ENCODE data around the gene DCUN1D3.

Gene DCUN1D3

DNA sequence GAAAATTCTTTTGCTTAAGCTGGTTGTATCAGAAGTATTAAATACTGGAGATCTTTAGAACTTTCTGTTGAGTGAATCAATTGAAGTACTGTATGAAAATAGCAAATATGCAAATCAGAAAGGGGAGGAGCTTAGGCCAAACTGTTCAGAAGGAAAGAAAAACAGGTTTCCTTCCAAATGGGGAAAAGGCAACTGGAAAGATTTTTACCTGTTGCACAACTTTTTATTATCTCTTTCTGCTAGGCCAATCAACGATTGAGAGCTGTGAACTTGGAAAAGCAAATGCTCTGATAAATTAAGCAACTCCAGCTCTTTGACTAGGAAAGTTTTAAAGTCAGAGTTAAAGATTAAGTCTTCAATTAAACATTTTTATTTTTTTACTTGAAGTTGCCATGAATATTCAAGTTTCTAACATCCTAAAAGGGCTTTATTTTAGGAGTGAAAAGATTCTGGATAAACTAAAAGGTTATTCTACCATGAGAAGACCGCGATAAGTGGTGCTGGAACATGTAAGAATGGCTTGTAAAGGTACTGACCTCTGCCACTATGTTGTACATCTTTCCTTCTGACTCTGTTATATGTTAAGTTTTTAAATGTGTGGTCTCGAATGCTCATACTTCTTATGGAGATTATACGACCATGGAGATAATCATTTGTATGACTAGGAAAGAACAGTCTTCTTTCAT, 16.5 kb downstream of the DCUN1D3 start:
- no peak overlapping the region for H3K4me3 ChIP-seq (ENCODE audit: low read depth in 1 of 2, low read length in 2 of 2)
- no peaks in the 10 kb centered on the region for H3K9me3 ChIP-seq (ENCODE audit: low read length)
- no peaks in the 10 kb centered on the region for H3K27me3 ChIP-seq (ENCODE audit: control insufficient read depth in 1 of 2, insufficient read depth in 2 of 2, low read length in 2 of 2)
- H3K27ac ChIP-seq (ENCODE audit: low read depth, low read length) = no peak overlapping the region
- no peak overlapping the region for H3K9ac ChIP-seq (ENCODE audit: low read length)
- peaks cover 49% of the 10 kb centered on the region for H3K4me1 ChIP-seq (ENCODE audit: insufficient read depth, low read length)
- H3K36me3 ChIP-seq (ENCODE audit: insufficient read depth, low read length) = no peaks in the 10 kb centered on the region

DNA sequence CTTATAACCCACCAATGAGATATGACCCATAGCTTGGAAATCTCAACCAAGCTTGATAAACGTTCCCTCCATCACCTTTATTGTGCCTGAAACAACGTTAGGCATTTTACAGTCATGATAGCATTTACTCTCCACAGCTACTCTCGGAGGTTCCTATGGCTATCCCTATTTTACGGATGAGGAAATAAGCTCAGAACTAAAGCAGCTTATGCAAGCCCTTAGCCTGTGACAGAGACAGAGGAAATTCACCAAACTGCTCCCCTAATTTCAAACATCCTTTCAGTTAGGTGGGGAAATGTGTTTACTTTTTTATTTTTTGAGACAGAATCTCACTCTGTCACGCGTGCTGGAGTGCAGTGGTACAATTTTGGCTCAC, 18.7 kb downstream of the DCUN1D3 start:
- Histone ChIP-seq H3K27ac (ENCODE audit: low read depth, low read length) (no peak overlapping the region), H3K4me3 (ENCODE audit: low read depth in 1 of 2, low read length in 2 of 2) (no peak overlapping the region)

DNA sequence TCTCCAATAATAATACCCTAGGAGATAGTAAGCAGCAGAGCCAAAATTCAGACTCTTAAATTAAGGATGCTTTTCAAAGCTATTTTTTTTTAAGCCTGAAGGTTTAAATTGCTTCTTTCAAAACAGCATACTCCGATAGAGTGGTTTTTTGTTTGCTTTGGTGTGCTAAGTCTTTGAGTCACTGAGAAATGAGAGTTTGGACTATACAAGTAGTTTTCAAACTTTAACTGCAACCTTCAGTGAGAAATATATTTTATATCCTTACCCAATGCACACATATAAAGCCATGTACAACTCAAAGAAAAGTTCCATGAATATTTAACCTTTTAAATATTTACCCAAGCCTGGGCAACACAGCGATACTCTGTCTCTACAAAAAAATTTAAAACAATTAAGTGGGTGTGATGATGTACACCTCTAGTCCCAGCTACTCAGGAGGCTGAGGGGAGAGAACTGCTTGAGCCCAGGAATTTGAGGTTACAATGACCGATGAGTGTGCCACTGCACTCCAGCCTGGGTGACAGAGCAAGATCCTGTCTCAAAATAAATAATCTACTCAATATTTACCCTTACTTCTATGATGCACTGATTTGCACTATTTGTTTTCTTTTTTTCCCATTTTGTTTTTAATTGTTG, 19.2 kb downstream of the DCUN1D3 start:
- Histone ChIP-seq H3K27ac (ENCODE audit: low read depth, low read length) (no peak overlapping the region), H3K36me3 (ENCODE audit: insufficient read depth, low read length) (no peaks in the 10 kb centered on the region), H3K9me3 (ENCODE audit: low read length) (no peaks in the 10 kb centered on the region), H3K27me3 (ENCODE audit: control insufficient read depth in 1 of 2, insufficient read depth in 2 of 2, low read length in 2 of 2) (no peaks in the 10 kb centered on the region), H3K9ac (ENCODE audit: low read length) (no peak overlapping the region), H3K4me1 (ENCODE audit: insufficient read depth, low read length) (peaks cover 43% of the 10 kb centered on the region), H3K4me3 (ENCODE audit: low read depth in 1 of 2, low read length in 2 of 2) (no peak overlapping the region)

More for the DNA sequence above, 18.7 kb downstream of the DCUN1D3 start:
- Histone ChIP-seq H3K9me3 (ENCODE audit: low read length) (no peaks in the 10 kb centered on the region), H3K9ac (ENCODE audit: low read length) (no peak overlapping the region), H3K36me3 (ENCODE audit: insufficient read depth, low read length) (no peaks in the 10 kb centered on the region), H3K4me1 (ENCODE audit: insufficient read depth, low read length) (peaks cover 43% of the 10 kb centered on the region), H3K27me3 (ENCODE audit: control insufficient read depth in 1 of 2, insufficient read depth in 2 of 2, low read length in 2 of 2) (no peaks in the 10 kb centered on the region)

DNA sequence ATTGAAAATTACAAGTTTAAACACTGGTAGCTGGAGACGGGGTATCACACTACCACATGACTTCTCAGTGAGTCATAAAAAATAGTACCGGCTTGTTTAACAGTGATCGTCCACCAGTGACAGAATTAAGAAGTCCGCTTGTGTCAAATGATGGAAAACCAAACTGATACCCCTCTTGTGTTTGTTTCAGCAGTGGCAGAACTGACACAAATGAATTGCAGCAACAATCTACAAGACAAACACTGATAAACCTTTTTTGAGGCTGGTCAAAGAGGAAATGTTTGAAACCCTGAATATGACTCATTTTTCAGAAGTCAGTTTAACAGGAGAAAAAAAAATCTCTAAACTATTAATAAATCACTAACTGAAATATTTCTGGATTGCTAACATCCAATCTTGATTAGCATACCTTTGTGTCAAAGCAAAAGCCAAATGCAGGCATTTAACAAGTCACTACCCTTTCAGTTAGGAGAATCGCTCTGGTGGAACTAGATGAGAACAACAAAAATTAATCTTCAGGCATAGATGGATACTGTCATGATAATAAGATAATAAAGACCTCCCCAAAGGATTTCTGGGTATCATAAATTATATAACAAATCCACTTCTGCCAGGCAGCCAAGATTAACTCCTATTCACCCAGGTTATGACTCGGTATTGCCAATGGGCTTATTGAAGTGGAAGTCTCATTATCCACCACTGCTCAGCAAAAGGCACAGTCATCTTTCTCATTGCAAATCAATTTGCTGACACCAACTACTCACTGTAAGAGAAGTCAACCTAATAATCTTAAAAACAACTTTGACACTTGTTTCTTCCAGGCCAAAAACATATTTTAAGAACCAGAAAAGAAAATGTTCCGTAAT, 20.8 kb downstream of the DCUN1D3 start:
- H3K9ac ChIP-seq (ENCODE audit: low read length) = no peak overlapping the region
- H3K36me3 ChIP-seq (ENCODE audit: insufficient read depth, low read length) = no peaks in the 10 kb centered on the region
- H3K4me1 ChIP-seq (ENCODE audit: insufficient read depth, low read length) = peaks cover 41% of the 10 kb centered on the region
- no peaks in the 10 kb centered on the region for H3K27me3 ChIP-seq (ENCODE audit: control insufficient read depth in 1 of 2, insufficient read depth in 2 of 2, low read length in 2 of 2)
- H3K27ac ChIP-seq (ENCODE audit: low read depth, low read length) = peak overlapping the region; percentile 30
- no peaks in the 10 kb centered on the region for H3K9me3 ChIP-seq (ENCODE audit: low read length)
- no peak overlapping the region for H3K4me3 ChIP-seq (ENCODE audit: low read depth in 1 of 2, low read length in 2 of 2)

DNA sequence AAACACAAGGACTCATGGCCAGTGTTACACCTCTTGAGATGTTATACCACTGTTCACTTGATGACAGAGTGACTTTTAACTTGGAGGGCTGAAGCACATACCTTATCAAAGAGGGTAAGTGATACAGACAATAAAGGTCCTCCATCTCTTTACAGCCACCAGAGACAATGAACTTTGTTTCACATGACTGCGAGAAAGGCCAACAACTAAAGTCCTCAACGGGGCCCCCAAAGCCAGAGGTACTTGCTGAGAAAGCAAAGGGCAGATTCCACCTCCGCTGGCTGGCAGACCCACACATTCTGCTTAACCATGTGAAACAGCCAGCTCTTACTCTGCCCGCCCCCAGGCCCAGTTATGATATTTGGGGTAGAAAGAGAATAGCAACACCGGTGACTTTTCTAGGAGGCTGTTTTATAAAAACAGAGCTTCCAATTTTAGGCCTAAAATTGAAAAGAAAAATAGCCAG, 21.4 kb downstream of the DCUN1D3 start:
- H3K36me3 ChIP-seq (ENCODE audit: insufficient read depth, low read length) = no peaks in the 10 kb centered on the region
- no peaks in the 10 kb centered on the region for H3K27me3 ChIP-seq (ENCODE audit: control insufficient read depth in 1 of 2, insufficient read depth in 2 of 2, low read length in 2 of 2)
- no peak overlapping the region for H3K4me3 ChIP-seq (ENCODE audit: low read depth in 1 of 2, low read length in 2 of 2)
- H3K9ac ChIP-seq (ENCODE audit: low read length) = no peak overlapping the region
- H3K9me3 ChIP-seq (ENCODE audit: low read length) = no peaks in the 10 kb centered on the region
- no peak overlapping the region for H3K27ac ChIP-seq (ENCODE audit: low read depth, low read length)
- H3K4me1 ChIP-seq (ENCODE audit: insufficient read depth, low read length) = peaks cover 37% of the 10 kb centered on the region

DNA sequence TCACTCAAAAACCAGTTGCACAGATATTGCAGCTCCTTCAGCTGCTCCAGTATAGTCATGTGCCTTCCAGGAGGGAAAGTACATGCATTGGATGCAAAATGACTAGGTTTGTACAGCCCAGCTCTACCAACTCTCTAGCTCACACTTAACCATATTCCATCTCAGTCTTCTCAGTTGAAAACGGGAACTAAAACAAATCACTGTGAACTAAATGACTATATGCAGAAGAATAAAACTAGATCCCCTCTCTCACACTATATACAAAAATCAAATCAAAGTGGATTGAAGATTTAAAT, 24.9 kb downstream of the DCUN1D3 start:
- no peak overlapping the region for H3K4me3 ChIP-seq (ENCODE audit: low read depth in 1 of 2, low read length in 2 of 2)
- no peak overlapping the region for H3K9ac ChIP-seq (ENCODE audit: low read length)
- H3K36me3 ChIP-seq (ENCODE audit: insufficient read depth, low read length) = no peaks in the 10 kb centered on the region
- no peaks in the 10 kb centered on the region for H3K27me3 ChIP-seq (ENCODE audit: control insufficient read depth in 1 of 2, insufficient read depth in 2 of 2, low read length in 2 of 2)
- H3K9me3 ChIP-seq (ENCODE audit: low read length) = no peaks in the 10 kb centered on the region
- peaks cover 34% of the 10 kb centered on the region for H3K4me1 ChIP-seq (ENCODE audit: insufficient read depth, low read length)
- no peak overlapping the region for H3K27ac ChIP-seq (ENCODE audit: low read depth, low read length)

DNA sequence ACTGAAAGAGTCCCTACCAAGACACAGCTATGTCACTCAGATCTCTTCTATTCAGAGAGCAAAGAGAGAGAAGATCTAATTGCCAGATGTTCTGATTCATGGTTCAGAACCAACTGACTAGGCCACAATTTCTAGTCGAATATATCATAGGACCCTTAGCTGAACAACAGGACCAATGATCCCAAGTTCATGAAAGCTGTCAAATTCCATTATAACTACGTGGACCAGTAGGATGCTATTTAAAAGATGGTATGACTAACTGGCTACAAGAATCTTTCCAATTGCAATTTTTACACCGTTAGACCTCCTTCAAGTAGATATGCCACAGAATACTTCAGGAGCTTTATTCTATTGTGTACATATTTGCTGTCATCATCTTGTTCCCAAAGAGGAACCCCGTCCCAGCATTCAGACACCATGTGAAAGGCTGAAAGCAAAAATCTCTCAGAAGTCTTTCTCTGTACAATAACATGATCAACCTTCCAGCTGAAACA, 26.0 kb downstream of the DCUN1D3 start:
- Histone ChIP-seq H3K27me3 (ENCODE audit: control insufficient read depth in 1 of 2, insufficient read depth in 2 of 2, low read length in 2 of 2) (no peaks in the 10 kb centered on the region), H3K4me1 (ENCODE audit: insufficient read depth, low read length) (peaks cover 32% of the 10 kb centered on the region), H3K9me3 (ENCODE audit: low read length) (no peaks in the 10 kb centered on the region), H3K36me3 (ENCODE audit: insufficient read depth, low read length) (no peaks in the 10 kb centered on the region), H3K4me3 (ENCODE audit: low read depth in 1 of 2, low read length in 2 of 2) (no peak overlapping the region), H3K9ac (ENCODE audit: low read length) (no peak overlapping the region), H3K27ac (ENCODE audit: low read depth, low read length) (no peak overlapping the region)

DNA sequence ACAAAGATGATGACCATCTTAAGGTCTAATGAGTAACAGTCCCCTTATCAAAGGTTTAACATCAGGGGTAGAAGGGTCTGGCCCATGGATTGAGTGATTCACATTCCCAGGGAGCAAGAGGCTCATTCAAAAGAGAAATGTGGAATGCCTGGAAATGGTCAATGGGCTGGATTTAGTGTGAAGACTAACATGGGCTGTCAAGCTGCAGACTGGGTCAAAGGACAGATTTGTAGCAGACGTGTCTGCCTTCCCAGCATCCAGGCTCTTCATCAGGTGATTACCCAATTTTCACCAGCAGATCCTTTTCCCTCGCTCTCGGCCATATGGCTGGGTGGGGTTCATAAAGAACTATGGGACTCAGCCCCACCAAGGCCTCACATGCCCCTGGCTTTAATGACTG, 26.8 kb downstream of the DCUN1D3 start:
- Histone ChIP-seq H3K27me3 (ENCODE audit: control insufficient read depth in 1 of 2, insufficient read depth in 2 of 2, low read length in 2 of 2) (no peaks in the 10 kb centered on the region), H3K9ac (ENCODE audit: low read length) (no peak overlapping the region), H3K27ac (ENCODE audit: low read depth, low read length) (no peak overlapping the region), H3K36me3 (ENCODE audit: insufficient read depth, low read length) (no peaks in the 10 kb centered on the region), H3K4me3 (ENCODE audit: low read depth in 1 of 2, low read length in 2 of 2) (no peak overlapping the region), H3K9me3 (ENCODE audit: low read length) (no peaks in the 10 kb centered on the region), H3K4me1 (ENCODE audit: insufficient read depth, low read length) (peaks cover 33% of the 10 kb centered on the region)

DNA sequence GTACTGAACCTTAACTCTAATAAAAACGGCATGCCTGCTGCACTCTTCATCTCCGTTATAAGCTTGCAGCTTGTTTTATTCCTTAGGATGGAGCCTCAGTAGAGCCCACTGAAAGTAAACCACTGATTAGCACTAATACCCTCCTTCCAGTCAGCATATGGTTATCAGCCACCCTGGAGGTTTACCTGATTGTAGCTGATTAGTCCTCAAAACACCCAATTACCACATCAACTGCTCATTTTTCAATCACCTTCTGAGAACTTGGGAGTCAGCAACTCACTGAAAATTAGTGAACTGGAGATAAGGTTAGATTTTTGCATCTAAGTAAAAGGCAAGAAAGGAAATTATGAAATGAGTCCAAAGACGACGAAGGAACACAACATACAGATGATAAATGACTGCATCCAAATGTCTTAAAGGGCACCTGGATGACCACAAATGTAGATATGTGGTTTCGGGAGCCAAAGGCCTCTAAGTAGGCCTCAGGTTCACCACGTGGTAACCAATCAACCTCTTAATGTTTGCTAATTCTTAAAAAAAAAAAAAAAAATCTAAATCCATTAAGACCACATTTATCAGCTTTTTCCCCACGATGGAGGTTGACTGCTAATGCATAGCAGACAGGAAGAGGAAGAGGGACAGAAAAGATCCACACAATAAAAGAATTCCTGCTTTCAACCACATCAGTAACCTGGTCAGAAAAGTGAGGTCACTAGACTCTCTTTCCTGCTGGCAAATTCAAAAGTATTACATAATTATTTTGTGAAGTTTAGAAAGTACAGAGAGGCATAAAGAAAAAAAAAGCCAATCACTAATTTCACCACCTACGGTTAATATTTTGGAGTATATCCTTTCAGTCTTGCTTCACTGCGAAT, 28.0 kb downstream of the DCUN1D3 start:
- Histone ChIP-seq H3K27ac (ENCODE audit: low read depth, low read length) (no peak overlapping the region), H3K4me3 (ENCODE audit: low read depth in 1 of 2, low read length in 2 of 2) (no peak overlapping the region), H3K4me1 (ENCODE audit: insufficient read depth, low read length) (peaks cover 44% of the 10 kb centered on the region), H3K36me3 (ENCODE audit: insufficient read depth, low read length) (no peaks in the 10 kb centered on the region), H3K9me3 (ENCODE audit: low read length) (no peaks in the 10 kb centered on the region), H3K27me3 (ENCODE audit: control insufficient read depth in 1 of 2, insufficient read depth in 2 of 2, low read length in 2 of 2) (no peaks in the 10 kb centered on the region), H3K9ac (ENCODE audit: low read length) (no peak overlapping the region)

DNA sequence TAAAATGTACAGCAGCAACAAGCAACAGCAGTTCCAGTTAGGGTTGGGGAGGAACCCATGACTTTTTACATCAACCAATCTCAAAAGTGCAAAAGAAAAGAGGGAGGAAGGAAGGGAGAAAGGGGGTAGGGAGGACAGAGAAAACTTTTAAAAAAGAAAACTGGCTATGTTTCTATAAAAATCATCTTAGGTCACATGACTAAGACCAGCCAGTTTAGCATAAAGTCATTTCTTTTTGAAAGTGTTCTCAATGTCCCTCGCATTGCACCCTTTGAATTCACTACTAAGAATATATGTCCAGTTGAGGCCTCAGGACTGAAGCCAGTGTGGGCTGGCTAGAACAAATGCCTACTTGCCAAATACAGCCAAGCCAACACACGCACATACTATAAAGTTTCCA, 28.9 kb downstream of the DCUN1D3 start:
- Histone ChIP-seq H3K4me3 (ENCODE audit: low read depth in 1 of 2, low read length in 2 of 2) (no peak overlapping the region), H3K36me3 (ENCODE audit: insufficient read depth, low read length) (no peaks in the 10 kb centered on the region), H3K27ac (ENCODE audit: low read depth, low read length) (peak overlapping the region; percentile 38), H3K4me1 (ENCODE audit: insufficient read depth, low read length) (peaks cover 54% of the 10 kb centered on the region), H3K9me3 (ENCODE audit: low read length) (no peaks in the 10 kb centered on the region), H3K9ac (ENCODE audit: low read length) (no peak overlapping the region), H3K27me3 (ENCODE audit: control insufficient read depth in 1 of 2, insufficient read depth in 2 of 2, low read length in 2 of 2) (no peaks in the 10 kb centered on the region)
